HG02642 (cell line): Measurements from ENCODE around the gene FARS2.

Source experiments
- ATAC-seq: cut with Tn5 transposase; IDR thresholded peaks from one replicate; pipeline ENCODE4 v1.9.1; 2021; ENCODE audit warnings: mild to moderate bottlenecking; ENCODE audit not compliant: unreplicated experiment, poor library complexity

FARS2 gene

GRCh38 chr6:5260661-5261544, at the start of gene FARS2, which contains the start of gene LYRM4:
TSS of gene FARS2 (plus strand) at chr6:5261513.
TSS of gene LYRM4 (minus strand) at chr6:5260950. CDS start at chr6:5260733, 217 bp downstream.
- peak; percentile 86 for ATAC-seq

- no peak for ATAC-seq
These were observed 47.5 kb upstream of the FARS2 start for GRCh38 chr6:5213836-5214235.

GRCh38 chr6:5214570-5215052, 46.7 kb upstream of the FARS2 start:
- ATAC-seq, result no peak

- ATAC-seq, result no peak
These were observed 46.2 kb upstream of the FARS2 start for GRCh38 chr6:5215159-5215558.

- no peak for ATAC-seq
These were observed 45.5 kb upstream of the FARS2 start for GRCh38 chr6:5215799-5216198.

- no peak for ATAC-seq
These were observed 44.0 kb upstream of the FARS2 start for GRCh38 chr6:5217356-5217755.

- no peak for ATAC-seq
These were observed 42.2 kb upstream of the FARS2 start for GRCh38 chr6:5219011-5219691.

- no peak for ATAC-seq
These were observed 40.9 kb upstream of the FARS2 start for GRCh38 chr6:5220443-5220842.

GRCh38 chr6:5223309-5223708, 38.0 kb upstream of the FARS2 start:
- no peak for ATAC-seq

GRCh38 chr6:5229356-5229755, 32.0 kb upstream of the FARS2 start:
- ATAC-seq, result no peak

- ATAC-seq, result no peak
These were observed 31.2 kb upstream of the FARS2 start for GRCh38 chr6:5230081-5230480.

- ATAC-seq, result no peak
These were observed 30.0 kb upstream of the FARS2 start for GRCh38 chr6:5231289-5231688.

GRCh38 chr6:5234874-5235273, 26.4 kb upstream of the FARS2 start:
- no peak for ATAC-seq

GRCh38 chr6:5235830-5236229, 25.5 kb upstream of the FARS2 start:
- ATAC-seq, result no peak

GRCh38 chr6:5237805-5238204, 23.5 kb upstream of the FARS2 start:
- no peak for ATAC-seq

GRCh38 chr6:5238336-5238735, 23.0 kb upstream of the FARS2 start:
- ATAC-seq, result no peak

GRCh38 chr6:5241252-5241651, 20.1 kb upstream of the FARS2 start:
- ATAC-seq, result no peak

GRCh38 chr6:5243069-5243468, 18.2 kb upstream of the FARS2 start:
- ATAC-seq, result no peak

- ATAC-seq, result no peak
These were observed 14.9 kb upstream of the FARS2 start for GRCh38 chr6:5246141-5247097.

- ATAC-seq, result no peak
These were observed 14.1 kb upstream of the FARS2 start for GRCh38 chr6:5247201-5247600.
